H1 (cell line): Measurements from ENCODE around the gene TSC1. TPM values are rescaled to one million over a fixed set of nuclear protein-coding genes. Genes with fewer than 3 reads are reported as not detected.
"Not testable (repeated sequence)": the region's sequence is repeated elsewhere in the genome, so short reads cannot be mapped to it uniquely, and the experiment has no call there.

Experiments used
- CTCF ChIA-PET: fragments of 300-600 bp; sonication (Branson Sonifier 250); formaldehyde crosslinking; loops from one replicate; lab custom pipeline; 2021; ENCODE audit not compliant: partially characterized antibody; lab: Charles Lee
- POLR2A ChIA-PET: fragments of 300-600 bp; sonication (Branson Sonifier 250); formaldehyde crosslinking; loops from one replicate; lab custom pipeline; 2021; ENCODE audit warnings: inconsistent platforms; ENCODE audit not compliant: partially characterized antibody; lab: Charles Lee
- DNase-seq, 2 experiments: peaks; one replicate each; pipeline versions ENCODE4 v3.0.0 to v3.0.0-alpha.2; 2010 to 2022; ENCODE audit warnings: low spot score in 2 of 2, low read depth in 1 of 2, mixed read lengths in 1 of 2
- FAIRE-seq: peaks from 2 replicates; lab custom pipeline; 2011; peaks lifted over from hg19 to GRCh38; lab: Jason Lieb, UNC
- H2AFZ ChIP-seq: 2 replicates; pipeline ENCODE4 v1.8.1; 2012; ENCODE audit warnings: low read length, inconsistent platforms
- H2AK5ac ChIP-seq: 2 replicates; pipeline ENCODE4 v1.6.1; 2013; ENCODE audit warnings: low read depth, low read length
- H2BK120ac ChIP-seq: replicated peaks from 2 replicates; pipeline ENCODE3; 2013; ENCODE audit warnings: low read depth, low read length, inconsistent platforms
- H2BK12ac ChIP-seq: 2 replicates; pipeline ENCODE4 v1.6.1; 2013; ENCODE audit warnings: low read depth, low read length
- H2BK15ac ChIP-seq: 2 replicates; pipeline ENCODE4 v1.6.1; 2013; ENCODE audit warnings: low read length
- H2BK20ac ChIP-seq: 2 replicates; pipeline ENCODE4 v1.6.1; 2013; ENCODE audit warnings: low read length
- H2BK5ac ChIP-seq: 2 replicates; pipeline ENCODE4 v1.6.1; 2013; ENCODE audit warnings: low read depth, low read length
- H3K14ac ChIP-seq: 2 replicates; pipeline ENCODE4 v1.6.1; 2013; ENCODE audit warnings: inconsistent platforms; ENCODE audit not compliant: insufficient read length
- H3K18ac ChIP-seq: 2 replicates; pipeline ENCODE4 v1.6.1; 2013; ENCODE audit warnings: low read length; ENCODE audit errors: extremely low read depth
- H3K23ac ChIP-seq: 2 replicates; pipeline ENCODE4 v1.6.1; 2013; ENCODE audit warnings: inconsistent platforms; ENCODE audit not compliant: insufficient read length
- H3K23me2 ChIP-seq: 2 replicates; pipeline ENCODE4 v1.6.1; 2013; ENCODE audit warnings: low read depth, low read length
- H3K27ac ChIP-seq: 2 replicates; pipeline ENCODE4 v1.6.1; 2011; ENCODE audit warnings: low read depth, low read length, inconsistent platforms
- H3K27me3 ChIP-seq, 4 experiments: replicated peaks in 1 of 4; 1 replicate in 1 of 4; 2 replicates in 3 of 4; pipeline versions ENCODE4 v1.6.1 to v1.8.1; 2011 to 2013; ENCODE audit warnings: low read length in 3 of 4, mild to moderate bottlenecking in 3 of 4, inconsistent platforms in 2 of 4, mixed read lengths in 2 of 4, moderate library complexity in 1 of 4; ENCODE audit not compliant: control insufficient read depth in 3 of 4, insufficient read depth in 3 of 4; ENCODE audit errors: extremely low read depth in 1 of 4
- H3K36me3 ChIP-seq, 4 experiments: 2 replicates each; pipeline versions ENCODE4 v1.6.1 to v1.8.1; 2011 to 2013; ENCODE audit warnings: mild to moderate bottlenecking in 4 of 4, low read length in 3 of 4, moderate library complexity in 2 of 4, control low read depth in 1 of 4, inconsistent platforms in 1 of 4; ENCODE audit not compliant: insufficient read depth in 4 of 4, control insufficient read depth in 2 of 4
- H3K4ac ChIP-seq: replicated peaks from 2 replicates; pipeline ENCODE3; 2013; ENCODE audit warnings: low read length, low read depth, mixed read lengths, inconsistent platforms; ENCODE audit not compliant: insufficient read length
- H3K4me1 ChIP-seq, 4 experiments: replicated peaks in 1 of 4; 1 replicate in 1 of 4; 2 replicates in 3 of 4; pipeline versions ENCODE4 v1.6.1 to v1.8.1; 2011 to 2013; ENCODE audit warnings: low read length in 3 of 4, inconsistent platforms in 2 of 4, mixed read lengths in 1 of 4; ENCODE audit not compliant: insufficient read depth in 4 of 4, control insufficient read depth in 3 of 4
- H3K4me2 ChIP-seq, 2 experiments: 2 replicates each; pipeline versions ENCODE4 v1.6.1 to v1.8.1; 2011 to 2013; ENCODE audit warnings: low read depth in 2 of 2, low read length in 2 of 2, control low read depth in 1 of 2, inconsistent platforms in 1 of 2, mild to moderate bottlenecking in 1 of 2; ENCODE audit not compliant: insufficient read depth in 1 of 2
- H3K4me3 ChIP-seq, 4 experiments: fragments of 200-600, 300-600 bp in 1 of 4; sonication (generic), shearing (Covaris generic), sonication (Bioruptor Twin) in 1 of 4; 2 replicates each; pipeline versions ENCODE4 v1.5.1 to v1.8.1; 2011 to 2016; ENCODE audit warnings: low read length in 4 of 4, low read depth in 3 of 4, control low read depth in 2 of 4, inconsistent platforms in 2 of 4, mild to moderate bottlenecking in 2 of 4, mixed read lengths in 1 of 4, moderate library complexity in 1 of 4; ENCODE audit not compliant: insufficient read depth in 2 of 4; ENCODE audit errors: extremely low read depth in 1 of 4
- H3K56ac ChIP-seq: replicated peaks from 2 replicates; pipeline ENCODE3; 2013; ENCODE audit warnings: low read depth, mild to moderate bottlenecking, mixed read lengths, low read length, inconsistent platforms; ENCODE audit not compliant: insufficient read length
- H3K79me1 ChIP-seq: 2 replicates; pipeline ENCODE4 v1.6.1; 2013; ENCODE audit warnings: low read depth, low read length, control low read depth
- H3K79me2 ChIP-seq, 2 experiments: 2 replicates each; pipeline versions ENCODE4 v1.6.1 to v1.8.1; 2012 to 2013; ENCODE audit warnings: low read length in 2 of 2, mild to moderate bottlenecking in 2 of 2, inconsistent platforms in 1 of 2; ENCODE audit not compliant: insufficient read depth in 2 of 2, control insufficient read depth in 1 of 2
- H3K9ac ChIP-seq, 4 experiments: replicated peaks in 1 of 4; 1 replicate in 1 of 4; 2 replicates in 3 of 4; pipeline versions ENCODE4 v1.6.1 to v1.8.1; 2011 to 2013; ENCODE audit warnings: low read depth in 3 of 4, low read length in 3 of 4, control low read depth in 2 of 4, mild to moderate bottlenecking in 2 of 4, moderate library complexity in 2 of 4, inconsistent platforms in 1 of 4; ENCODE audit errors: extremely low read depth in 1 of 4
- H3K9me3 ChIP-seq, 2 experiments: 2 replicates each; pipeline versions ENCODE4 v1.6.1 to v1.8.1; 2012 to 2013; ENCODE audit warnings: mild to moderate bottlenecking in 2 of 2, moderate library complexity in 2 of 2, control low read depth in 1 of 2, inconsistent platforms in 1 of 2, low read depth in 1 of 2, low read length in 1 of 2, mixed read lengths in 1 of 2; ENCODE audit not compliant: insufficient read depth in 2 of 2
- H4K20me1 ChIP-seq, 2 experiments: replicated peaks in 1 of 2; 2 replicates each; pipeline versions ENCODE3 to v1.8.1; 2011 to 2013; ENCODE audit warnings: inconsistent platforms in 2 of 2, low read length in 2 of 2, mild to moderate bottlenecking in 1 of 2; ENCODE audit not compliant: insufficient read depth in 2 of 2, control insufficient read depth in 1 of 2
- H4K5ac ChIP-seq: 2 replicates; pipeline ENCODE4 v1.6.1; 2013; ENCODE audit warnings: low read length, low read depth, mixed read lengths, inconsistent platforms; ENCODE audit not compliant: insufficient read length
- H4K8ac ChIP-seq: 2 replicates; pipeline ENCODE4 v1.8.0; 2013; ENCODE audit warnings: mild to moderate bottlenecking, moderate library complexity, low read length, inconsistent platforms; ENCODE audit not compliant: insufficient read depth; ENCODE audit errors: extremely low read depth
- H4K91ac ChIP-seq: replicated peaks from 2 replicates; pipeline ENCODE3; 2013; ENCODE audit warnings: low read length, mixed read lengths, inconsistent platforms; ENCODE audit not compliant: insufficient read length
- EZH2 ChIP-seq: fragments of 200-600 bp; sonication (generic); IDR thresholded peaks from 2 replicates; pipeline ENCODE4 v1.7.1; 2012; ENCODE audit warnings: low read depth, mild to moderate bottlenecking, moderate library complexity, low read length, inconsistent platforms; ENCODE audit not compliant: severe bottlenecking
- FOSL1 ChIP-seq: IDR thresholded peaks from 2 replicates; pipeline ENCODE4 v1.6.1; 2011; ENCODE audit warnings: mild to moderate bottlenecking, low read depth, low read length, moderate library complexity; ENCODE audit not compliant: insufficient read depth
- HDAC2 ChIP-seq, 2 experiments: fragments of 300-600 bp in 1 of 2; sonication (generic) in 1 of 2; IDR thresholded peaks; 2 replicates each; pipeline ENCODE4 v1.6.1; 2011 to 2012; ENCODE audit warnings: low read depth in 2 of 2, low read length in 2 of 2, mild to moderate bottlenecking in 2 of 2, moderate library complexity in 2 of 2, borderline replicate concordance in 1 of 2, inconsistent platforms in 1 of 2
- WGBS, 2 experiments: shearing (Covaris generic) in 1 of 2; methylation state at CpG; one replicate each; pipeline versions ENCODE4 v1.1.6 to v1.1.7; 2013 to 2015; ENCODE audit warnings: low lambda C conversion rate in 2 of 2, mixed read lengths in 2 of 2, inconsistent platforms in 1 of 2, low coverage in 1 of 2, missing lambda C conversion rate in 1 of 2; ENCODE audit not compliant: insufficient replicate concordance in 2 of 2, insufficient coverage in 1 of 2, insufficient read length in 1 of 2; ENCODE audit errors: extremely low coverage in 1 of 2, missing lambda C conversion rate in 1 of 2; 5-methylcytosine and 5-hydroxymethylcytosine counted together
- polyA plus RNA-seq, 7 experiments: library from polyadenylated mRNA; depleted of rRNA in 3 of 7; stranded (reverse) in 5 of 7; unstranded in 2 of 7; fragments of >200 nt in 5 of 7; fragments of 200-250 nt in 2 of 7; gene quantifications; 1 replicate in 5 of 7; 2 replicates in 1 of 7; 4 replicates in 1 of 7; pipeline versions ENCODE4 v1.2.1 to v1.2.3, GENCODE V29; 2011 to 2013; ENCODE audit warnings: missing spikeins in 2 of 7, mixed read lengths in 2 of 7
- total RNA-seq: library from RNA; stranded (reverse); fragmentation: NEBNext Ultra II Directional; extraction: Animal tissue kit (Norgen Biotek cat#: 25700); gene quantifications from 2 replicates; pipeline ENCODE4 v1.2.1, GENCODE V29; 2021
- TF ChIP-seq, protein P1 (sequence below): IDR thresholded peaks from 2 replicates; pipeline ENCODE4 v1.6.1; 2012; ENCODE audit warnings: inconsistent platforms
- TF ChIP-seq, protein P2 (sequence below): IDR thresholded peaks from 2 replicates; pipeline ENCODE4 v1.6.1; 2012; ENCODE audit warnings: inconsistent platforms

The TSC1 gene
- total and polyA plus RNA-seq, 2 of the 8 experiments (the other 6 are each of a cell fraction or from before 2014, with no cell fraction given), result 37.2 to 46.0 TPM

- TF ChIP-seq, protein P1, sequence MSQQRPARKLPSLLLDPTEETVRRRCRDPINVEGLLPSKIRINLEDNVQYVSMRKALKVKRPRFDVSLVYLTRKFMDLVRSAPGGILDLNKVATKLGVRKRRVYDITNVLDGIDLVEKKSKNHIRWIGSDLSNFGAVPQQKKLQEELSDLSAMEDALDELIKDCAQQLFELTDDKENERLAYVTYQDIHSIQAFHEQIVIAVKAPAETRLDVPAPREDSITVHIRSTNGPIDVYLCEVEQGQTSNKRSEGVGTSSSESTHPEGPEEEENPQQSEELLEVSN, result no peak
- TF ChIP-seq HDAC2 (IDR thresholded peaks at IDR 0.05; ENCODE audit: borderline replicate concordance in 1 of 2, low read depth in 2 of 2, low read length in 2 of 2), result no peak
- TF ChIP-seq EZH2, result no peak
- TF ChIP-seq, protein P2, sequence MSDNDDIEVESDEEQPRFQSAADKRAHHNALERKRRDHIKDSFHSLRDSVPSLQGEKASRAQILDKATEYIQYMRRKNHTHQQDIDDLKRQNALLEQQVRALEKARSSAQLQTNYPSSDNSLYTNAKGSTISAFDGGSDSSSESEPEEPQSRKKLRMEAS, result no peak
- no peak for TF ChIP-seq FOSL1
These were observed 25.4 kb upstream of the TSC1 start (continued) for GRCh38 chr9:132969783-132970182.

GRCh38 chr9:132967908-132968307 lies 23.5 kb upstream of the TSC1 start:
- H3K4ac ChIP-seq, H2BK20ac ChIP-seq, H3K9ac ChIP-seq, H3K18ac ChIP-seq, H3K4me2 ChIP-seq, H3K27ac ChIP-seq, H3K27me3 ChIP-seq, H2BK5ac ChIP-seq, H4K8ac ChIP-seq, H2BK120ac ChIP-seq, H2AFZ ChIP-seq, H2AK5ac ChIP-seq, H3K14ac ChIP-seq, H3K79me2 ChIP-seq, H3K9me3 ChIP-seq, H2BK15ac ChIP-seq, H4K5ac ChIP-seq, POLR2A ChIA-PET, H3K4me3 ChIP-seq, FAIRE-seq, H3K56ac ChIP-seq, H4K20me1 ChIP-seq, CTCF ChIA-PET, H3K4me1 ChIP-seq, H3K79me1 ChIP-seq, H2BK12ac ChIP-seq, H3K23me2 ChIP-seq, H4K91ac ChIP-seq, H3K36me3 ChIP-seq, H3K23ac ChIP-seq, DNase-seq: not testable (repeated sequence)
- WGBS, 2 experiments, result 91% methylated on average over 3 of the region's 3 CpGs; no CpG with 5 or more reads in 1 of the 2 experiments
